DMS53 treated with DMSO at 0.1 percent for 48 hours (cell line): ENCODE measurements around the gene DGAT2.
"Not testable (repeated sequence)": the region's sequence is repeated elsewhere in the genome, so short reads cannot be mapped to it uniquely, and the experiment has no call there.

Experiments used
- DNase-seq: peaks from one replicate; lab custom pipeline; 2025; ENCODE audit not compliant: unreplicated experiment; lab: John Stamatoyannopoulos, UW

DGAT2 gene

GRCh38 chr11:75754933-75755332, 13.6 kb upstream of the DGAT2 start:
- not testable (repeated sequence) for DNase-seq

DNA sequence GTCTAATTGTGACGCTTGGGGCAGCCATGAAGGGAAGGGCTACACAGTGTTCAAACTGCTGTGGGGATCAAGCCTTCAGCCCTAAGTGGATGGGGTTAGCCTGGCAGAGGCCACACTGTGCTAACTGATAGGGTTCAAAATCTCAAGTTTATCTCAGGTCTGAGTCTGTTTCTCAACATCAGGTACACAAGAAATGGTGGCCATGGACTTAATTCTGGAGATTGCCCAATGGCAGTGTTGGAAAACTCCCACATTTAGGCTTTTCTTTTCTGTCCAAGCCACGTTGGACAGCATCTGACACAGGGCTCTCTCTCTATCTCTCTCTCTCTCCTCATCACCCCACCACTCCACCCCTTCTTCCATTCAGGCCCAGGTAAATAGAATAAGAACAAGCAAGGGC, 10.9 kb upstream of the DGAT2 start:
- DNase-seq: no peak

DNA sequence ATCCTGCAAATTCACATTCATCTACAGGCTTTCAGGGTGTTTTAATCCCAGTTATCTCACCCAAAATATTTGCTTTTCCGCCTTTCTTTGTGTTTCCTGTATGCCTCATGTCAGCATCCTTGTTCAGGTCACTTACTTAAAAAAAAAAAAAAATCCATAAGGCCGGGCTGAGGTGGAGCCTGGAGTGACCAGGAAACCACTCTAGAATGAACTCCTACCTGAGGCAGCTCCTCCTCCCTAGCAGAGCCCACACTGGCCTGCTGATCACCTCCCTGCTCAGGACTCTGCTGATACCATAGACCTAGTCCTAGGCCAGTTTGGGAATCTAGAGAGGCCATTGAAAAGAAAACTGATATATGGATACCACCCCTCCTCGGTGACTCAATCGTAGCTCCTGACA, 8.7 kb upstream of the DGAT2 start:
- peak; percentile 87 for DNase-seq

- DNase-seq: no peak
Measured at GRCh38 chr11:75760243-75760642, 8.3 kb upstream of the DGAT2 start.

GRCh38 chr11:75760710-75761493, 7.7 kb upstream of the DGAT2 start:
- DNase-seq: no peak

DNA sequence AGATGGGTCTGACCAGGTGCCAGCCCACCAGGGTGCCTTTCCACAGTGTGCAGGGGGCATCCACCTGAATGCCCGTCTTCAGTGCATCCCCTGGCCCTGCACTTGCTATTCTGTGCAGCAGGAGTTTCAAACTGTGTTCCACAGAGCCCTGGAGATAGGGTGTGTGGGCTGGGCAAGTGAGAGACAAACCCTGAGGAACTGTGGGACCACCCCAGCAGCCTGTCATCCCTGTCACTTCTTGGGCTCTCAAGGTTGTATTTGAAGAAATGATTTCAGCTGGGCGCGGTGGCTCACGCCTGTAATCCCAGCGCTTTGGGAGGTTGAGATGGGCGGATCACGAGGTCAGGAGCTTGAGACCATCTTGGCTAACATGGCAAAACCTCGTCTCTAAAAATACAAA, 6.4 kb upstream of the DGAT2 start:
- DNase-seq: no peak

- DNase-seq: no peak
Measured at GRCh38 chr11:75762885-75763284, 5.7 kb upstream of the DGAT2 start.

- no peak for DNase-seq
Measured at GRCh38 chr11:75763846-75764245, 4.7 kb upstream of the DGAT2 start.

DNA sequence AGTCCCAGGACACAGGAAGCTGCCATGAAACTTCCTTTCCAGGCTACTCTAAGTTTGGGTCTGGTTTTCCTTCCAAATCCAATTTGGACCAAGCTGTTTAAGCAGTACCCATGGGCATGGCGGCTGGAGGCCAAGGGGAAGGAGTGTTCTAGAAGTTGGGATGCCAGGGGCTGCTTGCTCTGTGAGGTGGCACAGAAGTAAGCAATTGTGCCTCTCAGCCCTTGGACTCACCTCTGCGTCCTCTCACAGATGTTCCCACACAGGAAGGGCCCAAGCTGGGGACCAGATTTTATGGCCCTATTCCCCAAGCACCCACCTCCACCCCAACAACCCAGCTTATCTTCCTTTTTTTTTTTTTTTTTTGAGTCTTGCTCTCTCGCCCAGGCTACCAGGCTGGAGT, 3.5 kb upstream of the DGAT2 start:
- DNase-seq: no peak

- no peak for DNase-seq
Measured at GRCh38 chr11:75766443-75767227, 1.9 kb upstream of the DGAT2 start.

DNA sequence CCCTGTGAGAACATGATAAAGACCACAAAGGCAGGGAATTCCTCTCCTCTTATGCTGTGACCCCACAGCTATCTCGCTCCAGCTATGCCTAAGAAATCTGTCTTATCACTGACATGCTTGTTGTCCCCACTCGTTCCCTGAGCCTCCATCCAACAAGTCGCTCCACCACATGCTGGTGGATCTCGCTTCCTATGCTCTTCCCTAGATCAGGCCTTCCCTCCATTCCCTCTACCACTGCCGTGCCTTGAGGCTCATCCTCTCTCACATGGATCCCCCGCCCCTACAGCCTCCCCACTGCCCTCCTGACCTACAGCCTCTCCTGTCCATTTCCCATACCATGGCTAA, 1.4 kb upstream of the DGAT2 start:
- no peak for DNase-seq

- DNase-seq: no peak
Measured at GRCh38 chr11:75767793-75768111, 826 bp upstream of the DGAT2 start.

DNA sequence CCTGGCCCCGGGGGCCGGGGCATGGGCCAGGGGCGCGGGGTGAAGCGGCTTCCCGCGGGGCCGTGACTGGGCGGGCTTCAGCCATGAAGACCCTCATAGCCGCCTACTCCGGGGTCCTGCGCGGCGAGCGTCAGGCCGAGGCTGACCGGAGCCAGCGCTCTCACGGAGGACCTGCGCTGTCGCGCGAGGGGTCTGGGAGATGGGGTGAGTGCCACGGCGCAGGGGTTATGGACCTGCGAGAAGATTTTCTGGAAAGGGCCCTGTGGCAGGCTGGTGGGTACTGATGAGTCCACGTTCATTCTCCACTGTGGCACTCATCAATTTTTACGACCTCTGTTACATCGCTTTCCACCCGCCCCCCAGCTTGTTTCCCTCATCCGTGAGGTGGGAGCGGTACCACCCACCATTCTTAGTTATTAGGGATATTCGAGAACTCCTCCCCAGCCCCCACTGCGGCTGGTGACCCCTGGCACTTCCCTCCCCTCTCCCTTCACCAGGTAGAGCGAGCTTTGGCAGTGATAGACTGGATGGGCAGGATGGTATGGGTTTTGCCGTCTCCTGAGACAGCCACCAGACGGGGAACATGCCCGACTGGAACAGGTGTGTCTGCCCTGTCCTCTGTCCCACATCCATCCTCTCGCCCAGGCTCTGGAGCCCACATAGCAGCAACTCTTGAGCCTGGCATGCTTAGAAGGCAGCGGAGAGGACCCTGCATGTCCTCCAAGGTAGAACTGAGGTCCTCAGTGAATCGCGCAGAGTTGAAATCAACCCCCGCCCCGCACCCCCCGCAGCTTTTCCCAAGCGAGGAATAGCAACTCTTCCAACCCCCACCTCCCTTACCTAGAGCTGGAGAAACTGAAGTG, 562 bp downstream of the DGAT2 start:
- peak; percentile 58 for DNase-seq

DNA sequence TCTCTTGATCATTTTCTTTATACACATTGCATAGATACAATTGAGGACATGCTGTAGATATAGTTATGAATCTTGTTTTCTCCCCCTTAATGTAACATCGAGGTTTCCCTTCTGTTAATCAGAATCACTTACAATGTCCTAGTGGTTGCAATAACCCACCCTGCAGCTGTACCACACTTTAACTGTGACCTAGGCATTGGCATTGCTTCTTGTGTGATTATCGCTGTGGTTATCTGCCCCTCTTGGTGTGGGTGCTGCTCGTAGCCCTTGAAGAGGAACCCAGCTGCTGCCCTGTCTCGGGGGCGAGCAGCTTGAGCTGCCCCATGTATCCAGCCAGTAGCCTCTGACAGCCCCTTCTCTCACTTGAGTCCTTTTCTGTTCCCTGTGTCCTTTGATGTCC, 1.5 kb downstream of the DGAT2 start:
- no peak for DNase-seq

DNA sequence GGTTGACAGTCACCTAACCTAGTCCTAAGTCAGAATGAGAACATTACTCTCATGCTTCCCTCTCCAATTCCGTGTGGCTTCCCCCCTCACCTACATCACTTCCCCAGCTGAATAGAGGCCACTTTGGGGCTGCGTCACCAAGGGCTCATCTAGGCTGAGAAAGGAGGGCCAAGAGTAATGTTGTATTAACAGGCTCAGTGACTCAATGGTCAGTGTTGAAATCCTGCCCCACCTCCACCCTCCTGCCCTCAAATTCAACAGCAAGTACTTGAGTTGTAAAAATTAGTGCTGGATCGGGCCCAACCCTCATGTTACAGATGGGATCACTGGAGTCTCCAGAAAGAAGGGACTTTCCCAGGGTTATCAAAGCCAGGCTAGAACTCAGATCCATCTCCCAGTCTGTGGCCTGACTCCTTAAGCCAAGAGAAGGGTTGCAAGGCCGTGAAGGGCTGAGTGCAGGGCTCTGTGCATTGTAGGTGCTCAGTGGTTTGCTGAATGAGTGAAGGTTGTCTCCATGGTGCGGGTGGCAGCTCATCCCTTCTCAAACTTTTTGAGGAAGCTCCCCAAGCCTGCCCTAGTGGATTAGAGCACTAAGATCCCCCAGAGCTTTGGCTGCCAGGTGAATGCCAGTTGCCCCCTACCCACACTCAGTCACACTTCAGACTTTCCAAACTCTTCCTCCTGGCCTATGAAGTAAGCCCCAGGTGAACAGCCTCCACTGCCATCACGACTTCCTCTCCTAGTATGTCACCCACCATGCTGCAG, 3.2 kb downstream of the DGAT2 start:
- no peak for DNase-seq

DNA sequence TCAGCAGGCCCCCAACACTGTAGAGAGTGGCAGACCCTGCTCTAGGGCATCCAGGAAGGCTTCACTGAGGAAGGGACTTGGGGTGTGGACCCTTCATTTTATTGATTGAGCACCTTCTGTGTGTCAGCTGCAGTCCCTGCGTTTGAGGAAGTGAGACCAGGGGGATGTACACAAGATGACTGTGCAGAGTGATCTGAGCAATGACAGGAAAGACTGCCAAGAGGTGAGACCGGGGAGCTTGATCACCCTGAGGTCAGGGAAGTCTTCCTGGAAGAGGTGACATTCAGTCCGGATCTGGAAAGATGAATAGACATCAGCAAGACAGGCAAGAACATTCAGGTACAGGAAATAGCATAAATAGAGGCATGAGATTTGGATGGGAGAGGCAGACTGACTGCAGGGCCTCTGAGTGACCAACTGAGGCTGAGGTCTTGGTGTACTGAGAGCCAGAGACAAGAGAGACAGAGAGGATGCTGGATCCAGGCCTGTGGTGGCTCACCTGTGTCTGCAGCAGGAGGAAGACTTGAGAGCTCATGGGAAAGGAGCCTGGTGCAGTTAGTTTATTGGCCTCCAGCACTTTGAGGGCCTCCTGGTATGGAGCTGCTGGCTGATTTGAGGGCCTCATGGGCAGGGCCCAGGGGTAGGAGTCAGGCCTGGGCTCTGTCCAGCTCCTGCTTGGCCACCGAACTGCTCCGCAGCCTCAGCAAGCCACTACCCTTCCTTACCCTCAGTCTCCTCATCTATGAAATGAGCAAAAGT, 5.2 kb downstream of the DGAT2 start:
- no peak for DNase-seq

DNA sequence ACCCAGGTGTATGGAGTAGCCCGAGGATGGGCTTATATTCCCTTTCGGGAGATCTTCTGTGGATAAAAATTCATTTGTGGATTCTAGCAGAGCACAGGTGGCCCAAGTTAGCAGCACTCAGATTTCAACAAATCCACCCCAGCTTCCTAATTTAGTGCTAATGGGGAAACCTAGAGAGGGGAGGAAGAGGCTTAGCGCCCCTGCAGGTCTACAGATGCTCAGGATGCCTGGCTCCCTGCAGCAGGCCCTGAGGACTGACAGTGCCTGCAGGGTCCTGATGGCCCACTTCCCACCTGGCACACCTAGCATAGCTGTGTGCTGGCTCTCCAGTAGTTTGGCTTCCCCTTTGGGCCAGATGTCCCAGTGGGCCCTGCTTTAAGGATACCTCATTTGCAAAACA, 6.5 kb downstream of the DGAT2 start:
- no peak for DNase-seq

GRCh38 chr11:75776546-75776945, 8.0 kb downstream of the DGAT2 start:
- DNase-seq: no peak

GRCh38 chr11:75777461-75778110, 9.0 kb downstream of the DGAT2 start:
- no peak for DNase-seq

DNA sequence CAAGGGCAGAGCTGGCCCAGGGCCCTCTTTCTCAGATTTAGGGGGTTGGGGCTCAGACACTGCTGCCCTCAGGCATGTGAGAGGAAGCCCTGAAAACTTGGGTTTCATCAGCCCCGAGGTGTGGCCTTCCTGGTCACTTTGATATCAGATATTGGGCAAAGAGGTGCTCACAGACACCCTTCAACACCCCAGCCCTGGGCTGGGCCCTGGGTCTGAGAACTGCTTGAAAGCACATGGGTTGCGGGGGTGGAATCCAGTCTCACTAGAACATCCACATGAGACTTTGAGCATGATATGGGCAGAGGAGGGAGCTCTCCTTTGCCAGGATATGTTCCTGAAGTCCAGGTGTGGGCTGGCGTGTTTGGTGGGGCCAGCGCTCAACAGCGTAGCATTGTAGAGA, 10.4 kb downstream of the DGAT2 start:
- DNase-seq: no peak
